IMR-90 (cell line): ENCODE data around the gene SLC25A17. TPM values are rescaled to one million over a fixed set of nuclear protein-coding genes. Genes with fewer than 3 reads are reported as not detected.
A peak's percentile ranks its signal among the peaks of the same experiment; 100 is the strongest.

Source experiments
- ATAC-seq: fragments of 200-7000 bp; cut with Tn5 transposase; 2 replicates; pipeline ENCODE4 v1.9.1; 2020; ENCODE audit warnings: low read depth, mild to moderate bottlenecking, moderate library complexity
- BruUV-seq: library from RNA; stranded (reverse); fragments of 400-500 nt; replicated peaks from 2 replicates; lab custom pipeline; 2021; lab: Mats Ljungman, UMichigan
- CTCF ChIA-PET: fragments of 300-600 bp; formaldehyde crosslinking; extraction: SDS; loops from one replicate; lab custom pipeline; 2021; ENCODE audit warnings: antibody characterized with exemption; lab: Yijun Ruan, JAX
- POLR2A ChIA-PET: fragments of 300-600 bp; sonication (Branson Sonifier 250); formaldehyde crosslinking; loops from one replicate; lab custom pipeline; 2022; ENCODE audit warnings: antibody characterized with exemption; ENCODE audit not compliant: unreplicated experiment; lab: Charles Lee
- DNase-seq: peaks from one replicate; pipeline ENCODE4 v3.0.0; 2013
- H2AFZ ChIP-seq: replicated peaks from 2 replicates; pipeline ENCODE3; 2013; ENCODE audit warnings: low read length, mild to moderate bottlenecking; ENCODE audit not compliant: poor library complexity
- H2AK5ac ChIP-seq: 2 replicates; pipeline ENCODE4 v1.6.1; 2013; ENCODE audit warnings: low read depth, low read length, inconsistent platforms
- H2AK9ac ChIP-seq: replicated peaks from 2 replicates; pipeline ENCODE3; 2013; ENCODE audit warnings: mild to moderate bottlenecking, low read depth, low read length, moderate library complexity; ENCODE audit not compliant: poor library complexity
- H2BK120ac ChIP-seq: 2 replicates; pipeline ENCODE4 v1.6.1; 2013; ENCODE audit warnings: low read depth, low read length, inconsistent platforms
- H2BK15ac ChIP-seq: 3 replicates; pipeline ENCODE4 v1.6.1; 2013; ENCODE audit warnings: low read depth, low read length, inconsistent platforms
- H2BK20ac ChIP-seq: 2 replicates; pipeline ENCODE4 v1.6.1; 2013; ENCODE audit warnings: low read depth, mild to moderate bottlenecking, inconsistent platforms, low read length, moderate library complexity
- H2BK5ac ChIP-seq: 2 replicates; pipeline ENCODE4 v1.6.1; 2013; ENCODE audit warnings: mild to moderate bottlenecking, low read depth, low read length, inconsistent platforms; ENCODE audit not compliant: poor library complexity, severe bottlenecking
- H3K14ac ChIP-seq: replicated peaks from 2 replicates; pipeline ENCODE4 v1.6.1; 2013; ENCODE audit warnings: low read depth, low read length, inconsistent platforms
- H3K18ac ChIP-seq: 2 replicates; pipeline ENCODE4 v1.6.1; 2013; ENCODE audit warnings: low read depth, low read length, control low read depth
- H3K23ac ChIP-seq: 2 replicates; pipeline ENCODE4 v1.6.1; 2013; ENCODE audit warnings: low read depth, low read length, inconsistent platforms
- H3K27ac ChIP-seq: 2 replicates; pipeline ENCODE4 v1.5.1; 2013; ENCODE audit warnings: mild to moderate bottlenecking, control low read depth, low read length; ENCODE audit not compliant: insufficient read depth
- H3K27me3 ChIP-seq: 2 replicates; pipeline ENCODE4 v1.6.1; 2013; ENCODE audit warnings: low read length; ENCODE audit not compliant: control insufficient read depth, insufficient read depth
- H3K36me3 ChIP-seq: 2 replicates; pipeline ENCODE4 v1.6.1; 2013; ENCODE audit warnings: low read length, mixed read lengths; ENCODE audit not compliant: control insufficient read depth, insufficient read depth
- H3K4ac ChIP-seq: 2 replicates; pipeline ENCODE4 v1.6.1; 2013; ENCODE audit warnings: low read depth, low read length, inconsistent platforms
- H3K4me1 ChIP-seq: 2 replicates; pipeline ENCODE4 v1.6.1; 2013; ENCODE audit warnings: low read length, mixed read lengths; ENCODE audit not compliant: control insufficient read depth, insufficient read depth
- H3K4me2 ChIP-seq: 2 replicates; pipeline ENCODE4 v1.6.1; 2013; ENCODE audit warnings: low read depth, mild to moderate bottlenecking, control low read depth, low read length, moderate library complexity
- H3K4me3 ChIP-seq: 2 replicates; pipeline ENCODE4 v1.5.1; 2013; ENCODE audit warnings: low read depth, mild to moderate bottlenecking, control low read depth, low read length, moderate library complexity; ENCODE audit not compliant: insufficient read depth
- H3K56ac ChIP-seq: 2 replicates; pipeline ENCODE4 v1.6.1; 2013; ENCODE audit warnings: low read length, inconsistent platforms; ENCODE audit not compliant: insufficient read depth; ENCODE audit errors: extremely low read depth
- H3K79me1 ChIP-seq, 2 experiments: 2 replicates each; pipeline ENCODE4 v1.6.1; 2013; ENCODE audit warnings: low read length in 2 of 2, inconsistent platforms in 1 of 2, low read depth in 1 of 2
- H3K9ac ChIP-seq: 2 replicates; pipeline ENCODE4 v1.6.1; 2013; ENCODE audit warnings: low read depth, low read length, control low read depth
- H3K9me1 ChIP-seq: 2 replicates; pipeline ENCODE4 v1.6.1; 2013; ENCODE audit warnings: low read length, inconsistent platforms; ENCODE audit not compliant: insufficient read depth
- H3K9me3 ChIP-seq: 2 replicates; pipeline ENCODE4 v1.6.1; 2013; ENCODE audit warnings: low read length; ENCODE audit not compliant: control insufficient read depth, insufficient read depth
- H4K20me1 ChIP-seq: 2 replicates; pipeline ENCODE4 v1.6.1; 2013; ENCODE audit warnings: low read length, inconsistent platforms; ENCODE audit not compliant: insufficient read depth
- H4K5ac ChIP-seq: 2 replicates; pipeline ENCODE4 v1.6.1; 2013; ENCODE audit warnings: mild to moderate bottlenecking, low read depth, low read length, control low read depth
- H4K8ac ChIP-seq, 2 experiments: 2 replicates each; pipeline ENCODE4 v1.6.1; 2013; ENCODE audit warnings: low read depth in 2 of 2, low read length in 2 of 2, control low read depth in 1 of 2, inconsistent platforms in 1 of 2
- H4K91ac ChIP-seq: 2 replicates; pipeline ENCODE4 v1.6.1; 2013; ENCODE audit warnings: low read depth, low read length, inconsistent platforms; ENCODE audit not compliant: insufficient read depth
- CEBPB ChIP-seq: IDR thresholded peaks from 2 replicates; pipeline ENCODE4 v1.6.1; 2012; ENCODE audit warnings: low read depth, low read length, improper control_type of control experiment
- NFE2L2 ChIP-seq: fragments of 150-350 bp; IDR thresholded peaks from 2 replicates; pipeline ENCODE4 v1.6.1; 2016; ENCODE audit warnings: low read depth, mild to moderate bottlenecking, low read length
- RCOR1 ChIP-seq: IDR thresholded peaks from 2 replicates; pipeline ENCODE4 v1.6.1; 2012; ENCODE audit warnings: mild to moderate bottlenecking, low read length, improper control_type of control experiment; ENCODE audit not compliant: insufficient replicate concordance
- WGBS, 2 experiments: methylation state at CpG; one replicate each; pipeline versions ENCODE4 v1.1.5 to v1.1.7; 2013; ENCODE audit warnings: missing lambda C conversion rate in 2 of 2; ENCODE audit not compliant: insufficient read length in 1 of 2; ENCODE audit errors: extremely low coverage in 2 of 2; 5-methylcytosine and 5-hydroxymethylcytosine counted together
- dilution Hi-C: fragments of 300-500 bp; cut with HindIII; formaldehyde crosslinking; loops from one replicate; pipeline ENCODE4 v1.14.3; 2018; ENCODE audit warnings: low sequenced_read_pairs; ENCODE audit not compliant: unreplicated experiment
- in situ Hi-C: fragments of 300-500 bp; cut with MboI; formaldehyde crosslinking; loops from 3 replicates; pipeline ENCODE4 v1.14.3; 2019; ENCODE audit warnings: low sequenced_read_pairs, inconsistent platforms, mixed read lengths
- intact Hi-C: fragments of 100-400 bp; cut with micrococcal nuclease; formaldehyde crosslinking; loops from 2 replicates; pipeline ENCODE4 v1.10.0; 2022
- polyA plus RNA-seq, 3 experiments: library from polyadenylated mRNA; depleted of rRNA; stranded (reverse); fragments of >200 nt; gene quantifications; 2 replicates each; pipeline ENCODE4 v1.2.3, GENCODE V29; 2012; ENCODE audit warnings: low replicate concordance in 1 of 3
- total RNA-seq: library from RNA; depleted of rRNA; stranded (reverse); fragments of >200 nt; gene quantifications from 2 replicates; pipeline ENCODE4 v1.2.3, GENCODE V29; 2012

SLC25A17 gene
- total and polyA plus RNA-seq, 2 of the 4 experiments (the other 2 are of a cell fraction) = 19.6 to 36.0 TPM

DNA sequence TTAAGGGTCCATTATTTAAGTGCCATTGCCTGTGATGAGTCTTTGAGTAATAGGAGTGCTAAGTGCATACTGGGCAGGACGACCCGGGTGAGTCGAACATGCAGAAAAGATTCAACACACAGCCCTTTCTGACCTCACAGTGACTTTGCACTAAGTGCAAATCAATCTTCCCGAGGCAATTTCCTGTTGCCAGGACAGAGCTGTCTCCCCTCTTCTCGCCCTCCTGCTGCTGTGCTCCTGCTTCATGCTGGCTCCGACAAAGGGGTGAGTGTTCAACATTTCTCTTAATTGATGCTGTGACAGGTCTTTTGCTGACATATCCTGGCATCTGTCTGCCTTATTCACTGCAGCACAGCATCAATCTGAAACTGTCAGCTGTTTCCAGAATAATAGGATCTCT, 97.9 kb downstream of the SLC25A17 start:
- H4K8ac ChIP-seq = peak overlapping the region; percentile 55 to 65; a peak in 2 of 4 replicates
- no peaks in the 10 kb centered on the region for H3K36me3 ChIP-seq
- H2BK5ac ChIP-seq = no peak overlapping the region
- H3K4me1 ChIP-seq = peaks cover 7% of the 10 kb centered on the region
- DNase-seq = peak; percentile 71
- peak overlapping the region; percentile 62; the same call in 1 of the 2 replicates for H3K4ac ChIP-seq
- peak overlapping the region; percentile 29; the same call in 1 of the 2 replicates for H3K23ac ChIP-seq
- CTCF ChIA-PET = no interaction called here
- peak overlapping the region; percentile 78 for H2AFZ ChIP-seq
- in situ Hi-C loops (no loop called here), intact Hi-C loops (no loop called here), dilution Hi-C loops (no loop called here)
- peaks cover 14% of the 10 kb centered on the region; the same call in 1 of the 2 replicates for H3K9me1 ChIP-seq
- no TSS peak for BruUV-seq
- H2BK20ac ChIP-seq = peak overlapping the region; percentile 6; the same call in 1 of the 2 replicates
- POLR2A ChIA-PET = interaction anchor here (0.5 to 1.1 kb wide), 2 partner anchors 11 to 57 kb away, joined by 4 to 5 read pairs; no protein-coding TSS in a partner anchor
- no peaks in the 10 kb centered on the region for H3K9me3 ChIP-seq
- TF ChIP-seq NFE2L2 (peak; percentile 86), CEBPB (peak; percentile 38; the same call in 1 of the 2 replicates), RCOR1 (no peak)
- H4K91ac ChIP-seq = peak overlapping the region; percentile 19; the same call in 1 of the 2 replicates
- H3K4me3 ChIP-seq = no peak overlapping the region
- peak; percentile 78 for ATAC-seq
- no peak overlapping the region for H2AK9ac ChIP-seq
- H3K18ac ChIP-seq = no peak overlapping the region
- H4K5ac ChIP-seq = no peak overlapping the region
- H2BK120ac ChIP-seq = peak overlapping the region; percentile 76
- H3K14ac ChIP-seq = peak overlapping the region; percentile 6; the same call in 1 of the 2 replicates
- H4K20me1 ChIP-seq = no peaks in the 10 kb centered on the region
- no peak overlapping the region for H2BK15ac ChIP-seq
- H3K79me1 ChIP-seq = no peaks in the 10 kb centered on the region
- peak overlapping the region; percentile 50; the same call in 1 of the 2 replicates for H2AK5ac ChIP-seq
- no peak overlapping the region for H3K56ac ChIP-seq
- no peak overlapping the region; the same call in 1 of the 2 replicates for H3K4me2 ChIP-seq
- no peaks in the 10 kb centered on the region for H3K27me3 ChIP-seq
- no peak overlapping the region for H3K27ac ChIP-seq
- H3K9ac ChIP-seq = no peak overlapping the region
- WGBS, 2 experiments = 0% methylated on average over 1 of the region's 6 CpGs; no CpG with 5 or more reads in 1 of the 2 experiments
